Stimulated activated CD8-positive, alpha-beta memory T cell treated with anti-CD3 and anti-CD28 coated beads, Interleukin-2, amount 100 ng/mL, for 1 hour (primary cell): ENCODE data around the gene TTC23.

ENCODE experiments used
- DNase-seq, 2 donors: peaks; one replicate each; pipeline ENCODE4 v3.0.0-alpha.2; 2020; ENCODE audit warnings: low read depth in 2 of 2

The TTC23 gene

GRCh38 chr15:99249270-99249841, at the start of gene TTC23:
Gene TTC23, minus strand, starts transcription at chr15:99249581. Its CDS starts 20,869 bp downstream, at chr15:99228712.
- no peak for DNase-seq

DNA sequence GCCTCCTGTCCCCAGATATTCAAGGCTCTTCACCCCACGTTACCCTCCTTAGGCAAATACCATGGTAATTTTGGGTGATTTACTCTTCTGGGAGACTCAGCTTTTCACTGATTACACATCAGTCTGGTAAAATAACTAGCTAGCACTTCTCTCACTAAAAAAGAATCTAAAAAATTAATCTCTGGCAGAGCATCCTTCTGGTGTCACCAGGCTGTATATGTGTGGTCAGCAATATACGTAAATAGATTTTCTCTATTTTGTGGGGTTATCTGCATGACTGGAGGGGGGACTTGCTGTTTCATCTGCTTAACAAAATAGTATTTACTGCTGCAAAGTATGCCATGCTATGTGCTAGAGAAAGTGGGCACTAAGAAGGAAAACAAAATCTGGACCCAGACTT, 47.0 kb upstream of the TTC23 start:
- no peak for DNase-seq

GRCh38 chr15:99295840-99296239, 46.5 kb upstream of the TTC23 start:
- no peak for DNase-seq

- no peak for DNase-seq
Observed at GRCh38 chr15:99291643-99292042, 42.3 kb upstream of the TTC23 start.

GRCh38 chr15:99283717-99284116, 34.3 kb upstream of the TTC23 start:
- no peak for DNase-seq

DNA sequence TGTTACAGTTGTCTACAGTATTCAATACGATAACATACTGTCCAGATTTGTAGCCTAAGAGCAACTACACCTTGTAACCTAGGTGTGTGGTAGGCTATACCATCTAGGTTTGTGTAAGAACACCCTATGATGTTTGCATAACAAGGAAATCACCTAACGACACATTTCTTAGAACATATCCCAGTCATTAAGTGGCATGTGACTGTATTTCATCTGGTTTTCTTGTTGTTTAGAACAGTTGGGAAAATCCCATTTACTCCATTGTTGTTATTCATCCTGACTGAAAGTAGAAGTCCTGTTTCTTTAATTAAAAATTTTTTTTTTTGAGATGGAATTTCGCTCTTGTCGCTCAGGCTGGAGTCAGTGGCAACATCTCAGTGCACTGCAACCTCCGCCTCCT, 33.2 kb upstream of the TTC23 start:
- no peak for DNase-seq

- no peak for DNase-seq
Observed at GRCh38 chr15:99282121-99282520, 32.7 kb upstream of the TTC23 start.

GRCh38 chr15:99279827-99280226, 30.4 kb upstream of the TTC23 start:
- no peak for DNase-seq

DNA sequence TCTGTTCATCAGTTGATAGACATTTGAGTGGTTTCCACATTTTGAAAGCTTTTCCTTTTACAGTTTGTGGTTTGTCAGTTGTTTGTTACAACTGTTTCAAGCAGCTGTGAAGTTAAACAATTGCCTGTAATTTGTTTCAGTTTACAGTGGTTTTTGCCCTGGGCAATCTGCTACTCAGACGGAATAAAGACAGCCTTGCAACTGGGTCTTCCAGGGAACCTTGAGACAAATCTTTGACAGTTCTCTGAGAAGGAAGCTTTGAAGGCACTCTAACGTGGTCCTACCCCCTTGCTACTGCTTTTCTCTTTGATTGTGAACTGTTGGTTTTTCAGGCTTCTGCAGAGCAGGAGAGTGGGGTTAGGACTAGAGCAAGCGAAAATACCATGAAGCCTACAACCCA, 29.9 kb upstream of the TTC23 start:
- no peak for DNase-seq

DNA sequence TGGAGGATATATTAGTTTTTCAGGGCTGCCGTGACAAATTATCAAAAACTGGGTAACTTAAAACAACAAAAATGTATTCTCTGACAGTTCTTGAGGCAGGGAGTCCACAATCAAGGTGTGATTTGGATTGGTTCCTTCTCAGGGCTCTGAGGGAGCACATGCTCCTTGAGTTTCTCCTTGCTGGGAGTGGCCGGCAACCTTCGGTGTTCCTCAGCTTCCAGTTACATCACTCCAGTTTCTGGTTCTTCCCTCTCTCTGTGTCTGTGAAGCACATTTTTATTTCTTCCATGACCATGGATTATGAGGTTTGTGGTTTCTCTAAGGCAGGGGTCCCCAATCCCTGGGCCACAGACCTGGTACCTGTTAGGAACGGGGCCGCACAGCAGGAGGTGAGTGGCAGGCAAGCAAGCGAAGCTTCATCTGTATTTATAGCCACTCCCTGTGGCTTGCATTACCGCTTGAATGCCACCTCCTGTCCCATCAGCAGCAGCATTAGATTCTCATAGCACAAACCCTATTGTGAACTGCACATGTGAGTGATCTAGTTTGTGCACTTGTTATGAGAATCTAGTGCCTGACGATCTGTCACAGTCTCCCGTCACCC, 26.2 kb upstream of the TTC23 start:
- DNase-seq, result no peak

DNA sequence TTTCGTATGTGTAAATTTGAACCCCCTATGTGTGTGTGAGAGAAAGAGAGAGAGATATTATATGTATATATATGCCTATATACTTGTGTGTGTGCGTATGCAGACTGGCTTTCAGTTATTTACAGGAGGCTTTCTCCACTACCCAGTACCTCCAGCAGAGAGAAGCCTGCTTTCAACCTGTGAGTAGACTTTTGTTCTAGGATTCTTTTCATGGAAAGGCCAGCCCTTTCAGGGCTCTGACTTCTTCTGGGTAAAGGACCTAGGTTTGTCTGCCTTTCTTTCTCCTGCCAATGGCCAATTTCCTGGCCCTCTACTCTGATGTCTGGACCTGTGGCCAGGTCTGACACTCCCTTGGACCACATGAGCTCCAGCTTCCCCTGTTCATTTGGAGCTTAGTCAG, 25.7 kb upstream of the TTC23 start:
- no peak for DNase-seq

- DNase-seq, result no peak
Observed at GRCh38 chr15:99273801-99274200, 24.4 kb upstream of the TTC23 start.

- DNase-seq, result no peak
Observed at GRCh38 chr15:99268431-99268830, 19.1 kb upstream of the TTC23 start.

DNA sequence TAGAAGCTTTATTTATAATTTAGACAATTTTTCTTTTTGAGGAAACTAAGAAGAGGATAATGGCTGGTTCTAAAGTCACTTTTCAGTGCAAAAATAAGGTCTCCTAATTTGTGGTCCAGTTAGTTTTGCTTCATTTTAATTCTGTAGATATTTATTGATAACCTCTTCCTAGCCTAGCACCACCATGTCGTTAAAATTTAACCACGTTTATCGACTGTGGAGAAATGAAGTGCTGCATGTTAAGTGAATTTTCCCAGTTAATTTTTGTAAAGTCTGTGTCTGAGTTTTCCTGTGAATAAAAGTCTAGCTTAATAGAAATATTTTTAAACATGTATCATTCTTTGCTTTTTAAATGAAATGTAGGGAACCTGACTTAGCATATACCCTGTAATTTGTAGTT, 18.6 kb upstream of the TTC23 start:
- no peak for DNase-seq

- no peak for DNase-seq
Observed at GRCh38 chr15:99265541-99266070, 16.2 kb upstream of the TTC23 start.

- DNase-seq, result no peak
Observed at GRCh38 chr15:99264125-99264524, 14.7 kb upstream of the TTC23 start.

GRCh38 chr15:99257107-99257750, 7.8 kb upstream of the TTC23 start:
- no peak for DNase-seq

DNA sequence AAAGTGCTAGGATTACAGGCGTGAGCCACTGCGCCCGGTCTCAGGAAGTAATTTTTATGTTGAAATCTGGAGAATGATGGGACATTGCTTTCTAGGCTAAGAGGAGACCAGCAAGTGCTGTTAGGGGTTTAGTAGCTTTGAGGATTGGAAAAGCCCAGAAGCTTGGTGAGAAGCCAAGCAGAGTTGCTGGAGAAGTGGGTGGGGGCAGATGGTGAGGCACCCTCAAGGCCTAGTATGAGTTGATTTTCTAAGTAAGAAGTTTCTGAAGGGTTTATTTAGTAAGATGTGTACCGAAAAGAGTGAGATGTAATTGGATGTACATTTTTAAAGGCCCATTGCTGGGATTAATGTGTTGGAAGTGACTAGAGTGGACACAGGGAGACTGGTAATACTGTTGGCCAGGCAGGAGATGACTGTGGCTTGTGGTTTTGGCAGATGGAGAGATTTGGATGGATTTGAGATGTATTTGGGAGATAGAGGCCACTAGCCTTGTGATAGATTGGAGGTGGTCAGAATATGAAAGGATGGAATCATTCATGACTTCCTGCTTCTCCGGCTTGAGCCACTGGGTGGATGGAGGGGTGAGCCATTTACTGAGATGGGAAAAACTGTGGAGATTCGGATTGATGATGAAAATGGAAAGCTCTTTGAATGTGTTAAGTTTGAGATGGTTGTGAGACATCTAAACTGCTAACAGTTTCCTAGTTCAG, 4.2 kb upstream of the TTC23 start:
- no peak for DNase-seq

GRCh38 chr15:99252326-99252725, 2.9 kb upstream of the TTC23 start:
- no peak for DNase-seq

DNA sequence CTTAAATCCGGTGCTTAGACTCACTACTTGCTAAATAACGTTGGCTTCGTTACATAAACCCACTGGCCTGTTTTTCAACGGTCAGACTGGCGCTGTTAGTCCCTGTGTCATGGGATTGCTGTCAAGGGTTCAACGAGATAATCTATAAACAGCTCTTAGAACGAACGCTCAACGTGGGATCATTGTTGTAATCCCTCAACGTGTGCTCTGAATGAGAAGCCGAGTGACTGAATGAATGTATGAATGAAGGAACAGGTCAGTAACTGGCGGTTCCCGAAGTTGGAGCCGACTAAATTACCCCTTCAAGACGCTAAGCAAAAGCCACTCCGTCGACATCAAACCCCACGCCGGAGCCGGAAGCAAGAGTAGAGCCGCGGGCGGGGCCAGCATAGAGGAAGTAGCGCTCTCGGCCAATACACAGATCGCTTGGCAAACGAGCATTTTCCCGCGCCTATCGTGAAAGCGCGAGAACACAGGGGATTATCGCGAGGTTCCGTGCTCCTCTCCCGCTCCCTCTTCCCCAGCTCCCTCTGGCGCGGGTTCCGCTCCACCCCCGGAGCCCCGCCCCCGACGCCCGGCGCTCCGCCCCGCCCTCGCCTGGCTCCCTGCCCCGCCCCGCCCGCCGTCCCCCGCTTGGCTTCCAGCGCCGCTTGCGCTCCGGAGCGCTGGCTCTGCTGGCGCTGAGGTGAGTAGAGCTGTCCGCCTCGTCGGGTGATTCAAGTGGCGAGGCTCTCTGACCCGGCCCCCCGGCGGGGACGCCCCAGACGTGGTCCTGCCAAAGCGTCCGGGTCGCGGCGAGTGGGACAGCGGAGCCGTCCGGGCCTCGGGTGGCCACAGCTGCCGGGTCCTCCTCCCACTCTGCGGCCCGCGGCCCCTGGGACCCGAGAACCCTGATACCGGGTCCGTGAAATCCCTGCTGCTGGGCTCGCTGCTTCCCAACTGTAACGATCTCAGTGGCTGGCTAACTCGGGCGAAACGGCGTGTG, 1.8 kb upstream of the TTC23 start, which contains the start of gene LRRC28:
LRRC28 (plus strand) TSS at position 625 of the 985 bp plus-strand sequence. CDS start 4,477 bp downstream, outside the sequence.
- DNase-seq, result peak; percentile 84 to 85

DNA sequence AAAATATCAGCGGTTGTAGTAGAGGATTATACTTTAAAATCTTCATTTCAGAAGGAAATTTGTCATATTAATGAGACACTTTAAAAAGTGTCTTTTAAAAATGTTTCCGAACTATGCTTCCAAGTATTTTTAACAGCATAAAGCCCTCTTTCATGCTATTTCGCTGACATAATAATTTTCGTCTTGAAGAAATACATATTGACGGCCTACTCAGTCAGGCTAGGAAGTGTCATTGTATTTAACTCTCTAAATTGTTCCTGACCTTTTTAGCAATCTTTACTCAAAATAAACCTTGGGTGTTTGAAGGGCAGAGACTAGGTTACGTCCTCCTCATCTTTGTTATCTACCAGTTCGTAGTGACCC, 1.1 kb upstream of the TTC23 start:
- no peak for DNase-seq
